GM19324 (cell line): ENCODE results near the gene TMPRSS9.

Source experiments
- ATAC-seq: cut with Tn5 transposase; IDR thresholded peaks from one replicate; pipeline ENCODE4 v1.9.1; 2021; ENCODE audit warnings: mild to moderate bottlenecking, moderate library complexity; ENCODE audit not compliant: unreplicated experiment, low FRiP score

TMPRSS9 gene

DNA sequence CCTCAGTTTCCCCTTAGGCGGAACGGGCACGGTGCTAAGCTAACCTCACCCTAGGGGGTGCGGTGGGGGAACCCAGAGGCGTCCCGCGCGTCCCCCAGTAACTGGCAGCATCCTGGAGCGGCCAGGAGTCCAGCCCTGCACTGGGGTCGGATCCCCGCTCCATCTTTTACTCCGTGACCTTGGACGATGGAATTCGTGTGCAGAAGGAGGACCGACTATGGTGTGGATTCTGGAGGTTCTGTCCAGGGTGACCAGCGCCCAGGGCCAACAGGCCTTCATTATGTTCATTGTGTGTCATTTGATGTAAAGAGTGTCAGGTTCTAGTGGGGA lies 31.0 kb upstream of the TMPRSS9 start:
- ATAC-seq: no peak

DNA sequence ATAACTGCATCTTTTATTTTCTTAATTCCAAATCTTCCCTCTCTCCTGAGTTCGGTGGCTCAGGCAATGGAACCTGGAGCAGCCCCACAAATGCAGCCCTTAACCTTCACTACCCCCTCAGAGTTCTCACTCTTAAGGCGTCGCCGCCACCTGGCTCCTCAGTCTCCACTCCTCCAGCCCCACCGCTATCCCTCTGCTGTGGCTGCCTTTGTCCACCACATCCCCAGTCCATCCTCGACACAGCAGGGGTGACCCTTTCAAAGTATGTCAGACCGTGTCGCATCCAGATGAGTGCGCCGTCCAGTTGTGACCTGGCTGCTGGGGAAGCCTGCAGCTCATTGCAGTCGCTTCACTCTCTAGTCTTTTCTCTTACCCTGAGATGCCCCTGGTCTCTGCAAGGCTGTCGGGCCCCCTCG lies 30.6 kb upstream of the TMPRSS9 start:
- ATAC-seq: no peak

DNA sequence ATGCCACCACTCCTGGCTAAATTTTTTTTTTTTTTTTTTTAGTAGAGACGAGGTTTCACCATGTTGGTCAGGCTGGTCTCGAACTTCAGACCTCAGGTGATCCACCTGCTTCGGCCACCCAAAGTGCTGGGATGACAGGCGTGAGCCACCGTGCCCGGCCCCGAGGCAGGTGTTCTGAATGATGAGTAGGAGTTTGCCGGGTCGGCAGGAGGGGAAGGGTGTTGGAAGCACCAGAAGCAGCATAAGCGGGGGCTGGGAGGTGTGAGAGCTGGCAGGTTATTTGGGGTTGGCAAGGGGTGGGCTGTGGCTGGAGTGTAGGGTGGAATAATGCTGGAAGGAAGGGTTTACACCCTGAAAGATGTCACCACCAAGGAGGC lies 29.8 kb upstream of the TMPRSS9 start:
- no peak for ATAC-seq

GRCh38 chr19:2330632-2331284 lies 29.3 kb upstream of the TMPRSS9 start:
- ATAC-seq: no peak

DNA sequence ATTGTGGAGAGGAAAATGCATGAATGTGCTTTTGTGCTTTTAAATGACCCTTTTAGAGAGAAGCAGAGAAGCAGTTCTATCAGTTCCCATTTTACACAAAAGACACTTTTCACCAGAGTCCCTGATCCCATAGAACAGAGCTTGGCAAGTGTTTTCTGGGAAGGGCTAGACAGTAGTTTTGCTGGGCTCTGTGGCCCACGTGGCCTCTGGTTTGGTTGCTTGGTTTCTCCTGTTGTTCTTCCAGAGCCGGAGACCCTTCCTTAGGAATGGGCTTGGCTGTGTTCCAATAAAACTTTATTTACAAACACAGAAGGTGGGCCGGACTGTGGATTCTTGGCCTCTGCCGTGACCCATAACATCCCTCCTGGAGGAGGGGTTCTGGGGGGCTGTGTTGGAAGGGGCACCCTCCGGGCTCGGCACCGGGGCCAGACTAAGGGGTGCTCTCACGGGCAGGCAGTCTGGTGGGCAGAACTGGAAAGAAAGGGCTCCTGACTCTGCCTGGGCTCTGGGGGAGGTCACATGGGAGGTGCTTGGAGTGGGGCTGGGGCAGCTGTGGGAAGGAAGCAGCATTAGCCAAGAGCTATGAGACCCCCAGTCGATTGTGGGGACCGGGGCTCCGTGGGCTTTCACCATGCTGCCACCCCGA lies 28.3 kb upstream of the TMPRSS9 start:
- ATAC-seq: no peak

DNA sequence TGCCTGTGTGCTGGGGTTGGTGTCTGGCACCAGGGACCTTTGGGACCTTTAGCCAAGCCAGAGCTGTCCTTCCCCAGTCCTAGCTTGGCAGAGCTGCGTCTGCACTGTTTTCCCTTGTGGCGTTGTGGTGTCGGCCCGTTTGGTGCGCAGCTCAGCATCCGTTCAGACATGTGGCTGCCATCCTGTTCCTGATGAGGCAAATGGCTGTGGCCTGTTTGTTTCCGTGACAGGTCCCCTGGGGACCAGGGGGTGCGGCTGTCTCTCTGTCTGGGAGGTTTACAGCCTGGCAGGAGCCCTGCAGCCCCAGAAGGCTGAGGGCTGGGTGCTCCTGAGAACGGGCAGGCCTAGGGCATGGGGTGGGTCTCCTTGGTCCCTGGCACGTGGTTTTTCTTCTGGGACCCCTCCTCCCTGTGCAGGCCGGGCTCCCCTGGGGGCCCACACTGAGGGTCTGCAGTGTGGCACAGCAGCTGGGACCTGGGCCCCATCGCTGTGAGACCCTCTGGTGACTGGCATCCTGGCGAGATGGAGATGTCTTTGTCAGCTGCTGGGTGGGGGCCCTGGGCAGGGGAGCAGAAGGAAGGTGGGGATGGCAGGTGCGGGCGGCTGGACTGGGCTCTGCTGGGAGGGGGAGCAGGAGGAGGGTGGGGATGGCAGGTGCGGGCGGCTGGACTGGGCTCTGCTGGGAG lies 27.6 kb upstream of the TMPRSS9 start:
- ATAC-seq: no peak

DNA sequence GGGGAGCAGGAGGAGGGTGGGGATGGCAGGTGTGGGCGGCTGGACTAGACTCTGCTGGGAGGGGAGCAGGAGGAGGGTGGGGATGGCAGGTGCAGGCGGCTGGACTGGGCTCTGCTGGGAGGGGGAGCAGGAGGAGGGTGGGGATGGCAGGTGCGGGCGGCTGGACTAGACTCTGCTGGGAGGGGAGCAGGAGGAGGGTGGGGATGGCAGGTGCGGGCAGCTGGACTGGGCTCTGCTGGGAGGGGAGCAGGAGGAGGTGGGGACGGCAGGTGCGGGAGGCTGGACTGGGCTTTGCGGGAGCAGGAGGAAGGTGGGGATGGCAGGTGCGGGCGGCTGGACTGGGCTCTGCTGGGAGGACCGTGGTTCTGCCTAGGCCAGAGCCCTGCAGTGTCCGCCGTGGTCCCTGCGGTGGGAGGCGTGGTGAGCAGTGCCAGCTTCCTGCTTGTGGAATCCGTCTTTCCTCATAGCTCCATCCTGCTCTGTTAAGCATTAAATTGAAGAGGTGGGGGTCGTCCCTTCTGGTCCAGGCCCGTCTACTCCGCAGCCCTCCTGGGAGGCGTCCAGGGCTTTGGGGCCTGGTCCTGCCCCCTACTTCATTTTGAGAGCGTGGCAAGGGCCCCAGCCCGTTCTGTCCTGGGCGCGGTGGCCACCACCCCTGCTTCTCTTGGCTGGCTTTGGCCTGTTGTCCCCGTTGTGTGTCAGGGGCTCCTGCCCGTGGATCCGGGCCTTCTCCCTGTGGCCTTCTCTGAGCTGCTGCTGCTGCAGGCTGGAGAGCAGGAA lies 26.8 kb upstream of the TMPRSS9 start:
- no peak for ATAC-seq

DNA sequence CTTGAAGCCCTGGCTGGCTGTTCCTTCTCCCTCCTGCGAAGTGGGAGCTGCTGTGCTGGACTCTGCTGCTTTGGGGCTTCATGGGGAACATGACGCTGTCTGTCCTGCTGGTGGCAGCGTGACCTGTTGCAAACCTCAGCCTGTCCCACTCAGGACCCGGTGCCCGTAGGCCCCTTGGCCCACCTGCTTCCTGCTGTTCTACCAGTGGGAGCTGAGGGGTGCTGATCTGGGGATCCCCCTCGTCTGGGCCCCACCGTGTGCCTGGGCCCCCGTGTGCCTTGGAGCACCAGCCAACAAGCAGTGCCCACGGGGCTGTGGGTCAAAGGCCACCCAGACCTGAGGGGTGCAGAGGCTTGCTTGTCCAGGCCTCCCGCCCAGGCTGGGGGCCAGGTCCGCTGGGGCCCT lies 26.3 kb upstream of the TMPRSS9 start:
- ATAC-seq: no peak

- no peak for ATAC-seq
Measured at GRCh38 chr19:2334426-2334825, 25.6 kb upstream of the TMPRSS9 start.

GRCh38 chr19:2334986-2335846 lies 24.8 kb upstream of the TMPRSS9 start:
- no peak for ATAC-seq

GRCh38 chr19:2335848-2336247 lies 24.2 kb upstream of the TMPRSS9 start:
- ATAC-seq: no peak

GRCh38 chr19:2336528-2337328 lies 23.3 kb upstream of the TMPRSS9 start:
- no peak for ATAC-seq

- no peak for ATAC-seq
Measured at GRCh38 chr19:2337329-2337707, 22.7 kb upstream of the TMPRSS9 start.

DNA sequence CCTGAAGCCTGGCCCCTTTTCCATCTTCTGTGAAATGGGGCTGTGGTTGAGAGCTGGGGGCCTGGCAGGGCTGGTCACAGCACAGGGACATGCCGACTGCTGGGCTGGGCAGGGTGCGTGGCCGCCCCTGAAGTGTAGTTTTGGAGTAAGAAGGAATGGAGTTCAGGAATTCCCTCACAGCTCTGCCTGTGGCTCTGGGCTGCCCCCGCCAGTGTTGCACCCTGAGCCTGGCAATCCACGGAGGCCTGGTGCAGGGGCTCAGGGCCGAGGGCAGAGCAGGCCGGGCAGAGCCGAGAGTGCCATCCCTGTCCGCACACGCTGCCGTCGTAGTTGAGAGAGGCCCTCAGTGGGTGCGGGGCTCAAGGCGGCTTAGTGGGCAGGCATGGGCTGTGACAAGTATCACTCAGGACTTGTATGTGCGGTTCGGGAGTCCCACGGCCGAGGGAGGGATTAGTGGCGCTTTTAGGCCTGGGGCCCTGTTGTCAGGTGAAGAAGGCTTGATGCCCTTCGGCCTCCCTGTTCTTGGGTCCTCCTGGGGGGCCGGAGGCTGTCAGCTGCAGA lies 21.9 kb upstream of the TMPRSS9 start:
- ATAC-seq: no peak

DNA sequence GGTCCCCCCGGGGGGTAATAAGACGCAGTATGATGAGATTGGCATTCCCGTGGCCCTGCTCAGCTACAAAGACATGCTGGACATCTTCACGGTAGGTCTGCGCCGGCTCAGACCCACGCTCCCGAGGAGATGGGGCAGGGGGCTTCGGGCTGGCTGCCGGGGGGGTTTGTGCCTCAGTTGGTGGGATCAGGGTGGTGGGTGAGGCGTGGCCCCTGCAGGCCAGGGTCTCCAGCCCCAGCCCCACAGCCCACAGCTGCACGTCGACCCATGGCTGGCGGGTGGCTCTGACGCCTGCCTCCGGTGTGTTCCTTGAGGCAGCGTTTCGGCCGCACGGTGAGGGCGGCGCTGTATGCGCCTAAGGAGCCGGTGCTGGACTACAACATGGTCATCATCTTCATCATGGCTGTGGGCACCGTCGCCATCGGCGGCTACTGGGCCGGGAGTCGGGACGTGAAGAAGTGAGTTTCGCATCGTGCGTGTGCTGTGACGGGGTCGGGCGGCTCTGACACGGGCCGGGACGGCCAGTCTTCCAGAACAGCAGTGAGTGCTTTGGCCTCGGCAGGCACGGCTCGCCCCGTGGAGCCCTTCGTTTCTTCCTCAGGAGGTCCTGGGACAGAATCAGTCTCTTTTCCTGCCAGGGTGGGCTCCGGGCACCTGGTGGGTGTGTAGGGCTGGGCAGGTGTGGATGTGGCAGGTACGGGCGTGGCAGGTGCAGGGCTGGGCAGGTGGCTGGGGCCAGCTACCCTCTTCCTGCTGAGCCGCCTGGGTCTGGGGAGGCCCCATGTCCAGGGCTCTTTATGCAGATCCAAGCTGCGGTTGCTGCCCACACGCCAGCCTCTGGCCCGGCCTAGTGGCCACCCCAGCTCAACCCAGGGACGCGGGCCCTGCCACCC lies 21.1 kb upstream of the TMPRSS9 start:
- ATAC-seq: no peak

GRCh38 chr19:2339644-2340310 lies 20.3 kb upstream of the TMPRSS9 start:
- ATAC-seq: no peak

GRCh38 chr19:2340496-2341243 lies 19.4 kb upstream of the TMPRSS9 start:
- ATAC-seq: no peak
